Smooth muscle cell (in vitro differentiated cells): ENCODE results near the gene MPP3. TPM values are rescaled to one million over a fixed set of nuclear protein-coding genes. Genes with fewer than 3 reads are reported as not detected.

Source experiments
- DNase-seq: peaks from one replicate; lab custom pipeline; 2025; ENCODE audit not compliant: unreplicated experiment; lab: John Stamatoyannopoulos, UW
- H2AFZ ChIP-seq: fragments of 200-600 bp; sonication (generic); 2 replicates; pipeline ENCODE4 v1.6.0; 2016; ENCODE audit warnings: antibody characterized with exemption, low read depth, mild to moderate bottlenecking
- H3F3A ChIP-seq: fragments of 200-600 bp; sonication (generic); 2 replicates; pipeline ENCODE4 v1.6.0; 2017; ENCODE audit warnings: antibody characterized with exemption, low read depth
- H3K27ac ChIP-seq: fragments of 200-600 bp; sonication (generic); 2 replicates; pipeline ENCODE4 v1.5.1; 2016; ENCODE audit warnings: low read depth, mild to moderate bottlenecking
- H3K27me3 ChIP-seq: fragments of 200-600 bp; sonication (generic); 2 replicates; pipeline ENCODE4 v1.6.1; 2016; ENCODE audit warnings: low read depth, mild to moderate bottlenecking
- H3K36me3 ChIP-seq: fragments of 200-600 bp; sonication (generic); 2 replicates; pipeline ENCODE4 v1.5.1; 2016; ENCODE audit warnings: low read depth
- H3K4me1 ChIP-seq: fragments of 200-600 bp; sonication (generic); 2 replicates; pipeline ENCODE4 v1.5.1; 2016; ENCODE audit warnings: low read depth
- H3K4me2 ChIP-seq: fragments of 200-600 bp; sonication (generic); 2 replicates; pipeline ENCODE4 v1.6.0; 2016; ENCODE audit warnings: mild to moderate bottlenecking
- H3K4me3 ChIP-seq: fragments of 200-600 bp; sonication (generic); 2 replicates; pipeline ENCODE4 v1.5.1; 2016; ENCODE audit warnings: mild to moderate bottlenecking
- H3K79me2 ChIP-seq: fragments of 200-600 bp; sonication (generic); 2 replicates; pipeline ENCODE4 v1.6.0; 2016; ENCODE audit warnings: low read depth, mild to moderate bottlenecking
- H3K9ac ChIP-seq: fragments of 200-600 bp; sonication (generic); 2 replicates; pipeline ENCODE4 v1.6.0; 2016; ENCODE audit warnings: low read depth
- H3K9me3 ChIP-seq: fragments of 200-600 bp; sonication (generic); replicated peaks from 2 replicates; pipeline ENCODE4 v1.5.1; 2016; ENCODE audit warnings: low read depth
- H4K20me1 ChIP-seq: fragments of 200-600 bp; sonication (generic); 2 replicates; pipeline ENCODE4 v1.6.0; 2016; ENCODE audit warnings: low read depth
- WGBS: methylation state at CpG from one replicate; pipeline ENCODE4 v1.1.7; 2016; ENCODE audit warnings: low lambda C conversion rate; 5-methylcytosine and 5-hydroxymethylcytosine counted together
- polyA plus RNA-seq: library from polyadenylated mRNA; unstranded; fragments of >200 nt; fragmentation: Nextera tagmentation; extraction: Ambion mirVana; gene quantifications from 2 replicates; pipeline ENCODE4 v1.2.1, GENCODE V29; 2016
- total RNA-seq: library from RNA; depleted of rRNA; stranded (reverse); fragments of >200 nt; gene quantifications from 2 replicates; pipeline ENCODE4 v1.2.3, GENCODE V29; 2014
- TF ChIP-seq, protein P1 (sequence below): fragments of 200-600 bp; sonication (generic); IDR thresholded peaks from 2 replicates; pipeline ENCODE4 v1.5.1; 2017; ENCODE audit warnings: borderline replicate concordance, mild to moderate bottlenecking, antibody characterized with exemption; ENCODE audit not compliant: insufficient read depth, poor library complexity, severe bottlenecking

Gene MPP3
- total and polyA plus RNA-seq, 2 experiments from 2014 or later = 6.7 to 8.1 TPM

DNA sequence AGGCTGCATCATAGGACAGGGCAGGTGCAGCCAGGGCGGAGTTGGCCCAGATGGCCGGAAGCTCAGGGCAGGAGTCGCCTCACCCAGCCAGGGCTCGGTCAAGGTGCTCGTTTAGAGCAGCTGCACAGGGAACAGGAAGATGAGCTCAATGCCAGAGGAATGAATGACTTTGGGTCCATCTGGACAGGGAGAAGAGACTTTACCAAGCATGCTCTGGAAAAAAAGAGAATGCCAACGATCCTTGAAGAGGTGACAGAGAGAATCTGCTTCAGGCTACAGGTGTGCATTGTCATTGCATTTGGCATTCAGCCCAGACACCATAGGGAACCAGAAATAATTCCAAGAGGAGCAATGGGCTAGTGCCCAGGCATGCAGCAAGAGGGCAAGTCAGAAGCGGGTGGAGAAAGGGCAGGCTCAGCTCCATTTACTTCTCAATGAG lies 6.7 kb upstream of the MPP3 start:
- no peak overlapping the region for H2AFZ ChIP-seq
- no peak for DNase-seq
- H3K4me3 ChIP-seq = no peak overlapping the region
- H3K27ac ChIP-seq = no peak overlapping the region
- no peaks in the 10 kb centered on the region for H3K79me2 ChIP-seq
- no peaks in the 10 kb centered on the region for H3K27me3 ChIP-seq
- H3K4me1 ChIP-seq = no peaks in the 10 kb centered on the region
- no peaks in the 10 kb centered on the region for H3F3A ChIP-seq
- H4K20me1 ChIP-seq = no peaks in the 10 kb centered on the region
- H3K9me3 ChIP-seq = no peaks in the 10 kb centered on the region
- no peaks in the 10 kb centered on the region for H3K36me3 ChIP-seq
- WGBS = 64% methylated on average over 7 of the region's 7 CpGs
- H3K9ac ChIP-seq = no peak overlapping the region
- H3K4me2 ChIP-seq = no peak overlapping the region
- TF ChIP-seq, protein P1, sequence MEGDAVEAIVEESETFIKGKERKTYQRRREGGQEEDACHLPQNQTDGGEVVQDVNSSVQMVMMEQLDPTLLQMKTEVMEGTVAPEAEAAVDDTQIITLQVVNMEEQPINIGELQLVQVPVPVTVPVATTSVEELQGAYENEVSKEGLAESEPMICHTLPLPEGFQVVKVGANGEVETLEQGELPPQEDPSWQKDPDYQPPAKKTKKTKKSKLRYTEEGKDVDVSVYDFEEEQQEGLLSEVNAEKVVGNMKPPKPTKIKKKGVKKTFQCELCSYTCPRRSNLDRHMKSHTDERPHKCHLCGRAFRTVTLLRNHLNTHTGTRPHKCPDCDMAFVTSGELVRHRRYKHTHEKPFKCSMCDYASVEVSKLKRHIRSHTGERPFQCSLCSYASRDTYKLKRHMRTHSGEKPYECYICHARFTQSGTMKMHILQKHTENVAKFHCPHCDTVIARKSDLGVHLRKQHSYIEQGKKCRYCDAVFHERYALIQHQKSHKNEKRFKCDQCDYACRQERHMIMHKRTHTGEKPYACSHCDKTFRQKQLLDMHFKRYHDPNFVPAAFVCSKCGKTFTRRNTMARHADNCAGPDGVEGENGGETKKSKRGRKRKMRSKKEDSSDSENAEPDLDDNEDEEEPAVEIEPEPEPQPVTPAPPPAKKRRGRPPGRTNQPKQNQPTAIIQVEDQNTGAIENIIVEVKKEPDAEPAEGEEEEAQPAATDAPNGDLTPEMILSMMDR = no peak

DNA sequence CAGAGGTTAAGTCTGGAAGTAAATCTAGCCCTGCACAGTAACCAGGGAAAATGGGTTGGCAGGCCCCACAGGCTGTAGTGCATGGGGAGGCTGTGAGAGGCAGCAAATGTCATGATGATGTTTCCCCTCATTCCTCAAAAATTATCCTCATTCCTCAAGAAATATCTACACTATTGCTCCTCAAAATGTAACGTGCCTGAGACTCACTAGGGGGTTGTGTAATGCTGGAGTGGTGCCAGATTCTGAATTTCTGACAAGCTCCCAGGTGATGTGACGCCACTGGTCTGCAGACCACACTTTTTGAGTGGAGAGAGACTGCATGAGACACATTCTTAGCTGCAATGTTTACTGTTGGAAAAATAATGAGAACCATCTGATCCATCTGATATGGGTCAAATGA lies 1.2 kb upstream of the MPP3 start:
- no peak for DNase-seq

DNA sequence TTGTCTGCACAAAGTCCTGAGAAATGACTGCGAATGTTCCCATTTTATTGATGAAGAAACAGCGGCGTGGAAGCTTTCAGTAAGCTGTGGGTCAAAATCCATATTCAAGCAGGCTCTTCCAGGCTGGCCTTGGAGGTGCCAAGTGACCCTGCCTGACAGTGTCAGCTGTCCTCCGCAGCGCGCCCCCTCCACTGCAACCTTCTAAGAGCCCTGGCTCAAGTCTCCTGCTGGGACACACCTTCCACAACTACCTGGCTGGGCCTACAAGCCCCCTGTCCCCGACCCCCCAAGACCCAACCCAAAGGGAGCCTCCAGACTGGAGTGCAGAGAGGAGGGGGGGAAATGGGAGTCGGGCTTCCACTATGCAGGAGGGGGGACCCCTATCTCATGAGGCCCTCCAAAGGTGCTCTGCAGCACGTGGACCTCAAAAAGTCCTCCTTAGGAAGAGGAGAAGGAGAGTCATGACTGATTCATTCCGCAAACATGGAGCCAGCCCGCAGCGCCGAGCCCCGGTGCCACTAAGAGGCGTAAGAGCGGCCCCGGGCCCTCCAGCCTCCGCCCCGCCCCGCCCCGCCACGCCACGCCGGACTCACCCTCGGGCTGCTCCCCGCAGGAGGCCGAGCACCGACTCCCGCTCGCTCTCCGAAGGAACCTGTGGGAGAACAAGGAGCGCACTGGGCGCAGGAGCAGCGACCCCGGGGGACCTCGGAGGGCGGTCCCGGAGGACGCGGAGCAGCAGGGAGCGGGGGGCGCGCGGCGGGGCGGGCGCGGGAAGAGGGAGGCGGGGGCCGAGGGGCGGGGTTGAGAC lies 574 bp downstream of the MPP3 start:
- H3K9ac ChIP-seq = peak overlapping the region; percentile 68
- no peak overlapping the region for H3K27ac ChIP-seq
- DNase-seq = peak; percentile 52

More for the DNA sequence above, 1.2 kb upstream of the MPP3 start:
- Histone ChIP-seq H3K4me2 (no peak overlapping the region), H3F3A (no peaks in the 10 kb centered on the region), H3K27ac (no peak overlapping the region), H3K4me3 (no peak overlapping the region), H3K36me3 (no peaks in the 10 kb centered on the region), H2AFZ (no peak overlapping the region), H3K27me3 (no peaks in the 10 kb centered on the region), H3K4me1 (peaks cover 6% of the 10 kb centered on the region), H3K9ac (no peak overlapping the region), H3K9me3 (no peaks in the 10 kb centered on the region), H4K20me1 (peaks cover 7% of the 10 kb centered on the region), H3K79me2 (no peaks in the 10 kb centered on the region)
- whole genome bisulfite sequencing = 87% methylated on average over 2 of the region's 2 CpGs
- TF ChIP-seq, protein P1 = no peak

More for the DNA sequence above, 574 bp downstream of the MPP3 start:
- Histone ChIP-seq H3K4me1 (peaks cover 6% of the 10 kb centered on the region), H2AFZ (peak overlapping the region; percentile 48), H3K9me3 (no peaks in the 10 kb centered on the region), H3K4me2 (peak overlapping the region; percentile 94), H3F3A (no peaks in the 10 kb centered on the region), H3K79me2 (no peaks in the 10 kb centered on the region), H4K20me1 (peaks cover 7% of the 10 kb centered on the region), H3K27me3 (no peaks in the 10 kb centered on the region), H3K4me3 (peak overlapping the region; percentile 79), H3K36me3 (no peaks in the 10 kb centered on the region)
- 17% methylated on average over 27 of the region's 51 CpGs for WGBS
- TF ChIP-seq, protein P1 = no peak
